ENCODE data around the gene IL2RA. TPM values are rescaled to one million over a fixed set of nuclear protein-coding genes. Genes with fewer than 3 reads are reported as not detected.

The IL2RA gene
- total and polyA plus RNA-seq, 10 of the 15 experiments (the other 5 are each of a cell fraction or from before 2014, with no cell fraction given) = 2.2 to 6.0 (median 4.9) TPM

- no peak for TF ChIP-seq EP300 (IDR thresholded peaks at IDR 0.05; ENCODE audit: borderline replicate concordance in 1 of 2, control insufficient read depth in 1 of 2, low read depth in 2 of 2, low read length in 2 of 2)
These were observed 34.9 kb upstream of the IL2RA start (continued) for GRCh38 chr10:6097063-6097462.

GRCh38 chr10:6095810-6096570 is 33.8 kb upstream of the IL2RA start:
- Histone ChIP-seq H3K79me2 (ENCODE audit: control insufficient read depth, insufficient read depth, low read length) (peaks cover 64% of the 10 kb centered on the region), H3K36me3 (ENCODE audit: control insufficient read depth in 2 of 2, insufficient read depth in 2 of 2, low read length in 1 of 2) (peaks cover 5 to 10% of the 10 kb centered on the region in 2 experiments), H3K4me2 (ENCODE audit: control insufficient read depth, insufficient read depth) (peak overlapping the region; percentile 21; the same call in 1 of the 2 replicates), H3K27me3 (replicated peaks in 1 of 2; ENCODE audit: control insufficient read depth in 2 of 2, insufficient read depth in 2 of 2, low read length in 1 of 2) (no peaks in the 10 kb centered on the region), H3K9me3 (replicated peaks; ENCODE audit: control insufficient read depth, insufficient read depth, low read length) (no peaks in the 10 kb centered on the region), H3K27ac (ENCODE audit: control insufficient read depth, insufficient read depth) (no peak overlapping the region), H3K4me3 (no peak overlapping the region), H3K4me1 (ENCODE audit: control insufficient read depth, insufficient read depth, low read length) (peaks cover 9% of the 10 kb centered on the region), H4K20me1 (ENCODE audit: control insufficient read depth, insufficient read depth) (peaks cover 3% of the 10 kb centered on the region), H2AFZ (ENCODE audit: control insufficient read depth, low read depth, low read length) (no peak overlapping the region), H3K9ac (ENCODE audit: control insufficient read depth, insufficient read depth, low read length) (no peak overlapping the region)
- SMC1A ChIA-PET (ENCODE audit: uncharacterized antibody, unreplicated experiment) = interaction anchor here (1.0 to 1.4 kb wide), 3 partner anchors 9 to 314 kb away, joined by 3 to 5 read pairs (median 3); no protein-coding TSS in a partner anchor
- ATAC-seq = no peak
- TF ChIP-seq POLR2AphosphoS2 (IDR thresholded peaks at IDR 0.05; ENCODE audit: low read depth, low read length) (no peak), NRF1 (conservative IDR thresholded peaks at IDR 0.05; ENCODE audit: low read depth, low read length) (no peak), IRF3 (IDR thresholded peaks at IDR 0.05) (no peak), SMAD1 (IDR thresholded peaks at IDR 0.05; ENCODE audit: low read depth, partially characterized antibody) (no peak), TARDBP (IDR thresholded peaks at IDR 0.05; ENCODE audit: borderline replicate concordance) (no peak), ZNF274 (IDR thresholded peaks at IDR 0.05; ENCODE audit: insufficient read depth, insufficient read length) (no peak), DPF2 (IDR thresholded peaks at IDR 0.05) (no peak), NBN (IDR thresholded peaks at IDR 0.05) (no peak), SREBF1 (IDR thresholded peaks at IDR 0.05; ENCODE audit: low read length) (no peak), NKRF (conservative IDR thresholded peaks at IDR 0.05) (no peak), POLR2AphosphoS5 (IDR thresholded peaks at IDR 0.05; ENCODE audit: low read length) (no peak), JUNB (IDR thresholded peaks at IDR 0.05) (no peak), USF2 (IDR thresholded peaks at IDR 0.05; ENCODE audit: borderline replicate concordance, low read depth, low read length) (no peak), SREBF2 (IDR thresholded peaks at IDR 0.05; ENCODE audit: low read length) (no peak), SIN3A (IDR thresholded peaks at IDR 0.05; ENCODE audit: low read depth, low read length) (no peak), SMC3 (IDR thresholded peaks at IDR 0.05; ENCODE audit: borderline replicate concordance, low read length) (no peak)
- in situ Hi-C loops (cut with MboI) = no loop called here
- RAD21 ChIA-PET (ENCODE audit: unreplicated experiment) = interaction anchor here (0.8 to 1.5 kb wide), 5 partner anchors 11 to 310 kb away, joined by 3 to 4 read pairs (median 4); no protein-coding TSS in a partner anchor
- intact Hi-C loops (cut with micrococcal nuclease; ENCODE audit: unreplicated experiment) = no loop called here
- CTCF ChIA-PET = interaction anchor here (0.6 to 1.2 kb wide), 4 partner anchors 10 to 311 kb away, joined by 3 to 5 read pairs (median 3); no protein-coding TSS in a partner anchor
- no TSS peak for BruUV-seq (replicated peaks)
- WGBS (ENCODE audit: insufficient coverage, insufficient replicate concordance, low lambda C conversion rate, missing lambda C conversion rate) = 90% methylated on average over 12 of the region's 12 CpGs
- POLR2A ChIA-PET = no interaction called here
- FAIRE-seq = no peak
- DNase-seq (ENCODE audit: low read depth, low spot score) = no peak
